Measurements from ENCODE around the gene TMPO. TPM values are rescaled to one million over a fixed set of nuclear protein-coding genes. Genes with fewer than 3 reads are reported as not detected.

Gene TMPO
- total and polyA plus RNA-seq, 2 of the 4 experiments (the other 2 are of a cell fraction): 30.0 to 62.0 TPM

DNA sequence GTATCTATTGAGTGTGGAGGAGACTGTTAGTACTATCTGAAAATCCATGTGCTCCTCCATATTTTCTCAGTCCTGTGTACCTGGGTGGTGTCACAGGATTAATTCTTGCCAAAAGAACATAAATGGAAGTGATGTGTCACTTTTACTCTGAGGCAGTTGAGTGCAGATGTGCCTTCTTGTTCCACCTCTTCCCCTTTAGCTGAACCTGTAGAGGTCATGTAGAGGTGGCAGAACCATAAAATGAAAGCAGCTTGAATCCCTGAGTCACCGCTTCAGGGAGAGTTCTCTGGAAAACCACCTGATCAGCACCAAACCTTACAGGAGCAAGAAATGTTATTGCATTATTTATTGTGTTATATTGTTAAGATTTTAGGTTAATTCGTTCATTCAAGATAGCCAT is 63.4 kb downstream of the TMPO start:
- ATAC-seq (ENCODE audit: low read depth): no peak
- WGBS, 2 experiments (ENCODE audit: extremely low coverage in 2 of 2, insufficient read length in 1 of 2): no CpG with 5 or more reads among the region's 2 CpGs
- Histone ChIP-seq H2AFZ (replicated peaks; ENCODE audit: low read length, poor library complexity) (no peak overlapping the region), H2AK9ac (replicated peaks; ENCODE audit: low read depth, low read length, poor library complexity) (no peak overlapping the region), H3K4me1 (ENCODE audit: control insufficient read depth, insufficient read depth, low read length) (no peaks in the 10 kb centered on the region), H3K27me3 (ENCODE audit: control insufficient read depth, insufficient read depth, low read length) (no peaks in the 10 kb centered on the region), H3K9me3 (ENCODE audit: control insufficient read depth, insufficient read depth, low read length) (no peaks in the 10 kb centered on the region), H3K4me2 (ENCODE audit: low read depth, low read length) (no peak overlapping the region), H3K36me3 (ENCODE audit: control insufficient read depth, insufficient read depth, low read length) (no peaks in the 10 kb centered on the region), H2BK15ac (ENCODE audit: low read depth, low read length) (no peak overlapping the region), H2BK20ac (ENCODE audit: low read depth, low read length) (no peak overlapping the region), H3K18ac (ENCODE audit: low read depth, low read length) (no peak overlapping the region), H4K5ac (ENCODE audit: low read depth, low read length) (no peak overlapping the region), H3K56ac (ENCODE audit: extremely low read depth, insufficient read depth, low read length) (no peak overlapping the region), H3K4me3 (ENCODE audit: insufficient read depth, low read depth, low read length) (no peak overlapping the region), H4K20me1 (ENCODE audit: insufficient read depth, low read length) (no peaks in the 10 kb centered on the region), H3K9me1 (ENCODE audit: insufficient read depth, low read length) (no peaks in the 10 kb centered on the region), H2AK5ac (ENCODE audit: low read depth, low read length) (no peak overlapping the region), H3K14ac (replicated peaks; ENCODE audit: low read depth, low read length) (no peak overlapping the region), H3K79me1 (ENCODE audit: low read depth in 1 of 2, low read length in 2 of 2) (no peaks in the 10 kb centered on the region), H2BK5ac (ENCODE audit: low read depth, low read length, poor library complexity, severe bottlenecking) (no peak overlapping the region), H4K91ac (ENCODE audit: insufficient read depth, low read depth, low read length) (no peak overlapping the region), H4K8ac (ENCODE audit: low read depth in 2 of 2, low read length in 2 of 2) (no peak overlapping the region), H3K4ac (ENCODE audit: low read depth, low read length) (no peak overlapping the region), H3K9ac (ENCODE audit: low read depth, low read length) (no peak overlapping the region), H3K27ac (ENCODE audit: insufficient read depth, low read length) (no peak overlapping the region), H2BK120ac (ENCODE audit: low read depth, low read length) (no peak overlapping the region), H3K23ac (ENCODE audit: low read depth, low read length) (no peak overlapping the region)
- intact Hi-C loops (cut with micrococcal nuclease) (no loop called here), dilution Hi-C loops (cut with HindIII; ENCODE audit: low sequenced_read_pairs, unreplicated experiment) (no loop called here), in situ Hi-C loops (cut with MboI; ENCODE audit: low sequenced_read_pairs) (no loop called here)
- no TSS peak for BruUV-seq (replicated peaks)
- peak; percentile 22 for DNase-seq
- CTCF ChIA-PET: no interaction called here
- POLR2A ChIA-PET (ENCODE audit: unreplicated experiment): no interaction called here
- TF ChIP-seq RAD21 (IDR thresholded peaks at IDR 0.05; ENCODE audit: low read length) (no peak), RCOR1 (IDR thresholded peaks at IDR 0.05; ENCODE audit: insufficient replicate concordance, low read length) (no peak), CEBPB (IDR thresholded peaks at IDR 0.05; ENCODE audit: low read depth, low read length) (no peak), MXI1 (IDR thresholded peaks at IDR 0.05; ENCODE audit: borderline replicate concordance, low read depth, low read length) (no peak), POLR2A (IDR thresholded peaks at IDR 0.05; ENCODE audit: low read depth, low read length) (no peak), FOS (IDR thresholded peaks at IDR 0.05; ENCODE audit: low read depth, low read length) (no peak), MAFK (IDR thresholded peaks at IDR 0.05; ENCODE audit: low read depth, low read length) (no peak), BHLHE40 (IDR thresholded peaks at IDR 0.05; ENCODE audit: low read depth, low read length) (no peak), RFX5 (IDR thresholded peaks at IDR 0.05; ENCODE audit: low read depth, low read length) (no peak), SMC3 (IDR thresholded peaks at IDR 0.05; ENCODE audit: low read depth, low read length) (no peak), NFE2L2 (IDR thresholded peaks at IDR 0.05; ENCODE audit: low read depth, low read length) (no peak), CHD1 (IDR thresholded peaks at IDR 0.05; ENCODE audit: low read depth, low read length) (no peak), MAZ (IDR thresholded peaks at IDR 0.05; ENCODE audit: borderline replicate concordance, low read depth, low read length) (no peak)
- TF ChIP-seq, protein P1, sequence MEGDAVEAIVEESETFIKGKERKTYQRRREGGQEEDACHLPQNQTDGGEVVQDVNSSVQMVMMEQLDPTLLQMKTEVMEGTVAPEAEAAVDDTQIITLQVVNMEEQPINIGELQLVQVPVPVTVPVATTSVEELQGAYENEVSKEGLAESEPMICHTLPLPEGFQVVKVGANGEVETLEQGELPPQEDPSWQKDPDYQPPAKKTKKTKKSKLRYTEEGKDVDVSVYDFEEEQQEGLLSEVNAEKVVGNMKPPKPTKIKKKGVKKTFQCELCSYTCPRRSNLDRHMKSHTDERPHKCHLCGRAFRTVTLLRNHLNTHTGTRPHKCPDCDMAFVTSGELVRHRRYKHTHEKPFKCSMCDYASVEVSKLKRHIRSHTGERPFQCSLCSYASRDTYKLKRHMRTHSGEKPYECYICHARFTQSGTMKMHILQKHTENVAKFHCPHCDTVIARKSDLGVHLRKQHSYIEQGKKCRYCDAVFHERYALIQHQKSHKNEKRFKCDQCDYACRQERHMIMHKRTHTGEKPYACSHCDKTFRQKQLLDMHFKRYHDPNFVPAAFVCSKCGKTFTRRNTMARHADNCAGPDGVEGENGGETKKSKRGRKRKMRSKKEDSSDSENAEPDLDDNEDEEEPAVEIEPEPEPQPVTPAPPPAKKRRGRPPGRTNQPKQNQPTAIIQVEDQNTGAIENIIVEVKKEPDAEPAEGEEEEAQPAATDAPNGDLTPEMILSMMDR (conservative IDR thresholded peaks at IDR 0.05; ENCODE audit: low read depth, low read length): no peak
- TF ChIP-seq, protein P2, sequence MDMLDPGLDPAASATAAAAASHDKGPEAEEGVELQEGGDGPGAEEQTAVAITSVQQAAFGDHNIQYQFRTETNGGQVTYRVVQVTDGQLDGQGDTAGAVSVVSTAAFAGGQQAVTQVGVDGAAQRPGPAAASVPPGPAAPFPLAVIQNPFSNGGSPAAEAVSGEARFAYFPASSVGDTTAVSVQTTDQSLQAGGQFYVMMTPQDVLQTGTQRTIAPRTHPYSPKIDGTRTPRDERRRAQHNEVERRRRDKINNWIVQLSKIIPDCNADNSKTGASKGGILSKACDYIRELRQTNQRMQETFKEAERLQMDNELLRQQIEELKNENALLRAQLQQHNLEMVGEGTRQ (IDR thresholded peaks at IDR 0.05; ENCODE audit: low read depth, low read length): no peak
- TF ChIP-seq, protein P3, sequence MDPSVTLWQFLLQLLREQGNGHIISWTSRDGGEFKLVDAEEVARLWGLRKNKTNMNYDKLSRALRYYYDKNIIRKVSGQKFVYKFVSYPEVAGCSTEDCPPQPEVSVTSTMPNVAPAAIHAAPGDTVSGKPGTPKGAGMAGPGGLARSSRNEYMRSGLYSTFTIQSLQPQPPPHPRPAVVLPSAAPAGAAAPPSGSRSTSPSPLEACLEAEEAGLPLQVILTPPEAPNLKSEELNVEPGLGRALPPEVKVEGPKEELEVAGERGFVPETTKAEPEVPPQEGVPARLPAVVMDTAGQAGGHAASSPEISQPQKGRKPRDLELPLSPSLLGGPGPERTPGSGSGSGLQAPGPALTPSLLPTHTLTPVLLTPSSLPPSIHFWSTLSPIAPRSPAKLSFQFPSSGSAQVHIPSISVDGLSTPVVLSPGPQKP (IDR thresholded peaks at IDR 0.05; ENCODE audit: borderline replicate concordance, low read depth, low read length): no peak
